ENCODE data around the gene DCTN5.

- no peak for TF ChIP-seq CTCF (IDR thresholded peaks at IDR 0.05; ENCODE audit: extremely low read depth in 1 of 2, insufficient read depth in 1 of 2, low read depth in 1 of 2, low read length in 2 of 2)
- TF ChIP-seq MAX (IDR thresholded peaks at IDR 0.05; ENCODE audit: insufficient read depth, insufficient read length) = no peak
- TF ChIP-seq POLR2AphosphoS5 (IDR thresholded peaks at IDR 0.05; ENCODE audit: insufficient read depth, low read depth, low read length) = no peak
- no peak for TF ChIP-seq POLR2A (IDR thresholded peaks at IDR 0.05; ENCODE audit: low read depth, low read length)
- TF ChIP-seq EZH2 (IDR thresholded peaks at IDR 0.05; ENCODE audit: borderline replicate concordance, low read depth, low read length, severe bottlenecking) = no peak
- TF ChIP-seq GATA2 (IDR thresholded peaks at IDR 0.05; ENCODE audit: insufficient read depth, insufficient read length, low read depth, low read length) = no peak
Measured at GRCh38 chr16:23663918-23664317, 22.7 kb downstream of the DCTN5 start.
